ENCODE measurements around the gene KHDC3L.

DNA sequence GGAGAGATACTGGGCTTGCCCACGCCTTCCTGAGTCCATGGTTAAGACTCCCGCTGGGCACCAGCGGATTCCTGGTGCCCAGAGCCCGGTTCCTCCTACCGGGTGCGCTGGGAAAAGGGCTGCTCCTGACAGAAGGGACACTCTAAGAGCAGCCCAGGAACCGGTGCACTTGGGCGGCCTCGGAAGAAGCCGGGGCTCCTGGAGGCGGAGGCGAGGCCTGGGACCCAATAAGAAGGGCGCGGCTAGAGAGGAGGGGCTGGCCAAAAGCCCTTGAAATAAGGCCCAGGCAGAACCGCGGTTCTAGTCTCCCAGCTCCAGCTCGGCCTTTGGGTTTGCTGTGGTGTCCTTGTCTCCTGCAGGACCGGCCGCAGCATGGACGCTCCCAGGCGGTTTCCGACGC, at the start of gene KHDC3L:
- TF ChIP-seq, protein P1, sequence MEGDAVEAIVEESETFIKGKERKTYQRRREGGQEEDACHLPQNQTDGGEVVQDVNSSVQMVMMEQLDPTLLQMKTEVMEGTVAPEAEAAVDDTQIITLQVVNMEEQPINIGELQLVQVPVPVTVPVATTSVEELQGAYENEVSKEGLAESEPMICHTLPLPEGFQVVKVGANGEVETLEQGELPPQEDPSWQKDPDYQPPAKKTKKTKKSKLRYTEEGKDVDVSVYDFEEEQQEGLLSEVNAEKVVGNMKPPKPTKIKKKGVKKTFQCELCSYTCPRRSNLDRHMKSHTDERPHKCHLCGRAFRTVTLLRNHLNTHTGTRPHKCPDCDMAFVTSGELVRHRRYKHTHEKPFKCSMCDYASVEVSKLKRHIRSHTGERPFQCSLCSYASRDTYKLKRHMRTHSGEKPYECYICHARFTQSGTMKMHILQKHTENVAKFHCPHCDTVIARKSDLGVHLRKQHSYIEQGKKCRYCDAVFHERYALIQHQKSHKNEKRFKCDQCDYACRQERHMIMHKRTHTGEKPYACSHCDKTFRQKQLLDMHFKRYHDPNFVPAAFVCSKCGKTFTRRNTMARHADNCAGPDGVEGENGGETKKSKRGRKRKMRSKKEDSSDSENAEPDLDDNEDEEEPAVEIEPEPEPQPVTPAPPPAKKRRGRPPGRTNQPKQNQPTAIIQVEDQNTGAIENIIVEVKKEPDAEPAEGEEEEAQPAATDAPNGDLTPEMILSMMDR (conservative IDR thresholded peaks at IDR 0.05; ENCODE audit: low read length): no peak
- no peak for TF ChIP-seq EZH2phosphoT487 (IDR thresholded peaks at IDR 0.05; ENCODE audit: borderline replicate concordance, low read depth, low read length)
